Skin epidermis (tissue), 12 donors: ENCODE results near the gene BCL2.
A peak's percentile ranks its signal among the peaks of the same experiment; 100 is the strongest.

Source experiments
- H3K27ac ChIP-seq, 21 experiments: fragments of 200-600 bp; sonication (generic) in 11 of 21; one replicate each; pipeline ENCODE4 v1.5.0; 2020; ENCODE audit warnings: mild to moderate bottlenecking in 3 of 21, inconsistent platforms in 2 of 21, moderate library complexity in 2 of 21
- H3K4me3 ChIP-seq, 7 experiments: fragments of 200-600 bp; sonication (generic) in 2 of 7; one replicate each; pipeline ENCODE4 v1.5.0; 2020; ENCODE audit warnings: inconsistent platforms in 2 of 7, mild to moderate bottlenecking in 2 of 7, moderate library complexity in 1 of 7

Gene BCL2

GRCh38 chr18:63142594-63143225, 176.9 kb downstream of the BCL2 start:
- H3K27ac ChIP-seq, result peak overlapping the region in 1 of 21 experiments; percentile 49

GRCh38 chr18:63141778-63142176, 177.8 kb downstream of the BCL2 start:
- H3K4me3 ChIP-seq, result no peak overlapping the region
- peak overlapping the region in 1 of 21 experiments; percentile 49 for H3K27ac ChIP-seq

More at GRCh38 chr18:63142594-63143225, 176.9 kb downstream of the BCL2 start:
- no peak overlapping the region for H3K4me3 ChIP-seq

- H3K4me3 ChIP-seq, result no peak overlapping the region
- H3K27ac ChIP-seq, result peak overlapping the region in 1 of 21 experiments; percentile 49
These were observed 178.4 kb downstream of the BCL2 start for GRCh38 chr18:63140997-63141777.

GRCh38 chr18:63140038-63140450, 179.5 kb downstream of the BCL2 start:
- no peak overlapping the region for H3K4me3 ChIP-seq
- no peak overlapping the region for H3K27ac ChIP-seq

- peak overlapping the region in 15 of 21 experiments; percentile 16 to 79 (median 42) for H3K27ac ChIP-seq
- H3K4me3 ChIP-seq, result peak overlapping the region in 4 of 7 experiments; percentile 2 to 27 (median 14)
These were observed 180.9 kb downstream of the BCL2 start for GRCh38 chr18:63138436-63139340.

- Histone ChIP-seq H3K4me3 (peak overlapping the region in 5 of 7 experiments; percentile 2 to 27 (median 13)), H3K27ac (peak overlapping the region in 14 of 21 experiments; percentile 8 to 79 (median 42))
These were observed 181.6 kb downstream of the BCL2 start for GRCh38 chr18:63137999-63138435.

GRCh38 chr18:63135101-63135500, 184.5 kb downstream of the BCL2 start:
- no peak overlapping the region for H3K27ac ChIP-seq

GRCh38 chr18:63132819-63133200, 186.8 kb downstream of the BCL2 start:
- no peak overlapping the region for H3K4me3 ChIP-seq
- H3K27ac ChIP-seq, result peak overlapping the region in 1 of 21 experiments; percentile 3

More at GRCh38 chr18:63135101-63135500, 184.5 kb downstream of the BCL2 start:
- no peak overlapping the region for H3K4me3 ChIP-seq

GRCh38 chr18:63131959-63132818, 187.4 kb downstream of the BCL2 start:
- peak overlapping the region in 2 of 21 experiments; percentile 15 to 52 for H3K27ac ChIP-seq
- no peak overlapping the region for H3K4me3 ChIP-seq

GRCh38 chr18:63131106-63131958, 188.2 kb downstream of the BCL2 start:
- H3K4me3 ChIP-seq, result no peak overlapping the region
- peak overlapping the region in 3 of 21 experiments; percentile 15 to 52 (median 46) for H3K27ac ChIP-seq

- H3K27ac ChIP-seq, result no peak overlapping the region
- H3K4me3 ChIP-seq, result no peak overlapping the region
These were observed 189.4 kb downstream of the BCL2 start for GRCh38 chr18:63130176-63130575.

GRCh38 chr18:63128237-63128974, 191.2 kb downstream of the BCL2 start:
- no peak overlapping the region for H3K27ac ChIP-seq
- H3K4me3 ChIP-seq, result no peak overlapping the region

GRCh38 chr18:63126134-63127069, 193.2 kb downstream of the BCL2 start:
- H3K4me3 ChIP-seq, result no peak overlapping the region
- H3K27ac ChIP-seq, result no peak overlapping the region

GRCh38 chr18:63120620-63121019, 198.9 kb downstream of the BCL2 start:
- Histone ChIP-seq H3K27ac (no peak overlapping the region), H3K4me3 (no peak overlapping the region)

- no peak overlapping the region for H3K4me3 ChIP-seq
- no peak overlapping the region for H3K27ac ChIP-seq
These were observed 199.9 kb downstream of the BCL2 start for GRCh38 chr18:63119647-63120046.

GRCh38 chr18:63113899-63114565, 205.5 kb downstream of the BCL2 start:
- H3K27ac ChIP-seq, result no peak overlapping the region
- no peak overlapping the region for H3K4me3 ChIP-seq
